Activated CD4-positive, alpha-beta T cell treated with anti-CD3 and anti-CD28 coated beads for 48 hours (primary cell): ENCODE measurements around the gene PTPN14.
A peak's percentile ranks its signal among the peaks of the same experiment; 100 is the strongest.

Experiments used
- DNase-seq: peaks from one replicate; pipeline ENCODE4 v3.0.0-alpha.2; 2020

PTPN14 gene

GRCh38 chr1:214567481-214567980 is 16.1 kb upstream of the PTPN14 start:
- no peak for DNase-seq

- DNase-seq, result peak; percentile 59
Observed at GRCh38 chr1:214566158-214567104, 15.0 kb upstream of the PTPN14 start.

- no peak for DNase-seq
Observed at GRCh38 chr1:214565310-214565709, 13.9 kb upstream of the PTPN14 start.

- DNase-seq, result no peak
Observed at GRCh38 chr1:214563881-214564280, 12.5 kb upstream of the PTPN14 start.

- DNase-seq, result peak; percentile 6
Observed at GRCh38 chr1:214557952-214558735, 6.7 kb upstream of the PTPN14 start.

GRCh38 chr1:214553142-214553710 is 1.8 kb upstream of the PTPN14 start:
- DNase-seq, result no peak

- DNase-seq, result no peak
Observed at GRCh38 chr1:214552174-214552608, 789 bp upstream of the PTPN14 start.

- DNase-seq, result peak; percentile 22
Observed at GRCh38 chr1:214550857-214551435, 456 bp downstream of the PTPN14 start.

GRCh38 chr1:214550013-214550856 is 1.2 kb downstream of the PTPN14 start:
- DNase-seq, result no peak

- no peak for DNase-seq
Observed at GRCh38 chr1:214549604-214550003, 1.8 kb downstream of the PTPN14 start.

GRCh38 chr1:214548988-214549387 is 2.4 kb downstream of the PTPN14 start:
- DNase-seq, result no peak

- no peak for DNase-seq
Observed at GRCh38 chr1:214548271-214548670, 3.1 kb downstream of the PTPN14 start.

- no peak for DNase-seq
Observed at GRCh38 chr1:214547747-214548146, 3.7 kb downstream of the PTPN14 start.

- DNase-seq, result no peak
Observed at GRCh38 chr1:214546886-214547641, 4.3 kb downstream of the PTPN14 start.

GRCh38 chr1:214546084-214546483 is 5.3 kb downstream of the PTPN14 start:
- DNase-seq, result no peak

- no peak for DNase-seq
Observed at GRCh38 chr1:214545293-214545692, 6.1 kb downstream of the PTPN14 start.

GRCh38 chr1:214544791-214545190 is 6.6 kb downstream of the PTPN14 start:
- DNase-seq, result no peak

GRCh38 chr1:214542275-214543199 is 8.9 kb downstream of the PTPN14 start:
- DNase-seq, result no peak

- no peak for DNase-seq
Observed at GRCh38 chr1:214541693-214542092, 9.7 kb downstream of the PTPN14 start.

GRCh38 chr1:214541206-214541605 is 10.2 kb downstream of the PTPN14 start:
- DNase-seq, result no peak
